ENCODE results near the gene HOMER2.
"Not testable (repeated sequence)": the region's sequence is repeated elsewhere in the genome, so short reads cannot be mapped to it uniquely, and the experiment has no call there.

HOMER2 gene

DNA sequence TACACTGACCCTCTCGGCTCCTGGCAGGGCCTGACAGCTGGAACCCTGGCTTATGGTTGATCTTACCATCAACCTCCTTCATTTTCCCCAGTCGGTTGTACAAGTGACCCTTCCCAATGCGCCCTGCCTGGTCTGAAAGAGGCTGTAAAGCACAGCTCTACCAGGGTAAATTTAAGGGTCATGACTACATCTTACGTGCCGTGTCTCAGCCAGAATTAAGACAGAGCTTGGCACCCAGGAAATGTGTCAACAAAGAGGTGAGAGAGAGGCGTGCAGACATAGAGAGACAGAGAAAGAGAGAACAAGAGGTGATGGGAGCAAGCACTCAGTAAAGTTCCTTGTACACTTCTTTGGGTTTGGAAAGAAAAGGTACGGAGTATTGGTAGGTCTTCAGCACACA is 28.8 kb downstream of the HOMER2 start:
- no peak for DNase-seq

DNA sequence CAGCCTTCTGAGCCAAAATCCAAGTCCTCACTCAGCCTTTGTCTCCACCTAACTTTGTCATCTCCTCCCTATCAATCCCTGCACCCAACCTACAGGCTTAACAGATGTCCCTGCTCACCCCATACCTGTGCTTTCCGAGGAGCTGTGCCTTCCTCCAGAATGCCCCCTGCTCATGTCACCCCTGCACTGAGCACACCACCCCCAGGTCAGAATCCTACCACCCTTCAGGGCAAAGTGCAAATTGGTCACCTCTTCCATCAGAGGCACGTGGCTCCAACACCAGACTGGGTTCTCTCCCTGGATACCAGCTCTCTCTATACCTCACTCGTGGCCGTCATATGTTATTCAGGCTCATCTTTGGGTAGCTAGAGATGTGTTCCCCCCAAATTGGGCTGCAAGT is 29.8 kb downstream of the HOMER2 start:
- no peak for DNase-seq

DNA sequence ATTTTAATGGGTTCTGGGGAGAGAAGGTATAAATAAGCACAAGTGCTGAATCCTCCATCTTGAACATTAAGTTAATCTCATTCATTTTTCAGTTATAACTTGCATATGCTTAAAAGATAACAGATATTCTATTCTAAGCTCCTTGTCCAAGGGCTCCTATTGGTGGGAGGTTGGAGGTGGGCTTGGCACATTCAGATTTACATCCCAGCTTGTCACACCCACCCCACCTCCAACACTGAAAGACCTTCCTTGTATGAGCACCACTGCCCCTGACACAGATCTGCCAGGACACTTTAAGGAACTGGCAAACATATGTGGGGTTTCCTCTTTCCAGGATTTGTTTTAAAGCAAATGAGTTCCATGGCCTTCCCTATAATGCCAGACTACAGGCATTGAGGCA is 30.6 kb downstream of the HOMER2 start:
- DNase-seq = no peak

GRCh38 chr15:82921242-82921641 is 31.3 kb downstream of the HOMER2 start:
- DNase-seq = no peak

DNA sequence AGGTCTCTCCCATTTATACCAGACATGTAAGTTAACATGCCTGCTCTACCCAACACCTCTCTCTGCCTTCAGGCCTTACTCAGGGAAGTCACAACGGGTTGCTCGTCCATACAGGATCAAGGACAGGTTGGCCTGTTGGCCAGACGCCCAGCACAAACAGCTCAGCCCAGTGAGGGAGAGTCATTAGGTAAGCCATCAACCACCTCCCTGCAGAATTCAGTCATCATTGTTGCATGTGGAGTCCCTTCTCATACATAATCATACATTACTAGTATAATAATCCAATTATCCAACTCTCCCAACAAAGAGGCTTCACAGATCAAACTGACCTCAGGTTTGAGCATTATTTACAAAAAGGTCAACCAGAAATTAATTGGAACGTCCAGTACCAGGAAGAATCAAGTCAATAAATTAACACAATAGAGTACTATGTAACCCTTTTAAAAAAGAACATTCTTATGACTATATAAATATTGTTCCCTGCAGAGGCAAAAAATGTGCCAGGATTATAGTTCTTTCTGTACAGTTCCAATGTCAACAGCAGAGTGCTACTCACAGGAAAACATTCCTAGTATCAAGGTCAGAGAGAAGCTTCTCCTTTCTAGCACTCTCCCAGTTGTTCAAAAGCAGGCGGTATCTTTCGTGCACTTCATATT is 33.2 kb downstream of the HOMER2 start:
- DNase-seq = no peak

- no peak for DNase-seq
Measured at GRCh38 chr15:82918607-82919230, 33.8 kb downstream of the HOMER2 start.

GRCh38 chr15:82918162-82918561 is 34.4 kb downstream of the HOMER2 start:
- DNase-seq = no peak

DNA sequence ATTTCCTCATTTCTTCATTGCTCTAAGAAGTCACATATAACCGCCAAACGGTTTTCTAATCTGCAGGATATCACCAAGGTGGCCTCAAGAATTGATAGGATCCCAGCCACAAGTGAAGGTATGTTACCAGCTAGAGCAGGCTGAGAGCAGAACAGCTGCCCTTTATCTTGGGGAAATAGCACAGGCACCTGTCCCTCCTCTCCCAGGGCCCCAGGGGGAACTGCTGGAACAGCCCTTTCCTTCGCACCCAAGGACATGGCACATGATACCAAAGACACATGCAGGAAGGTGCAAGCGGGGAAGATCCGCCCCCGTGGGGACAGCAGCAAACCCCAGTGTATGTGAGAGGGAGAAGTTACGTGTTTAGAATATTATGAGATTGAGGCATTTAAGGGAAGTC is 35.3 kb downstream of the HOMER2 start:
- no peak for DNase-seq

- DNase-seq = no peak
Measured at GRCh38 chr15:82916161-82916952, 36.2 kb downstream of the HOMER2 start.

- no peak for DNase-seq
Measured at GRCh38 chr15:82914396-82914795, 38.1 kb downstream of the HOMER2 start.

- no peak for DNase-seq
Measured at GRCh38 chr15:82911458-82911857, 41.1 kb downstream of the HOMER2 start.

- DNase-seq = no peak
Measured at GRCh38 chr15:82910721-82911120, 41.8 kb downstream of the HOMER2 start.

- DNase-seq = no peak
Measured at GRCh38 chr15:82909080-82909815, 43.3 kb downstream of the HOMER2 start.

DNA sequence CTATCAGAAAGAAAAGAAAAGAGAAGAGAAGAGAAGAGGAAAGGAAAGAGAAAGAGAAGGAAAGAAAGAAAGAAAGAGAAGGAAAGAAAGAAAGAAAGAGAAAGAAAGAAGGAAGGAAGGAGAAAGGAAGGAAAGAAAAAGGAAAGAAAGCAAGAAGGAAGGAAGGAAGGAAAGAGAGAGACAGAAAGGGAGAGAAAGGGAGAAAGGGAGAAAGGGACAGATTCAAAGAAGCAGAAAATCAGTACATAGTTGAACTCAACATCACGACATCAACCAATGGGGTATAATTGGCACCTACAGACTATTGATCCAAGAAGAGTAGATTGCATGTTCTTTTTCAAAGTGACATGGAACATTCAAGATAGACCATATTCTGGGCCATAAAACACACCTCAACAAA is 45.2 kb downstream of the HOMER2 start:
- no peak for DNase-seq

DNA sequence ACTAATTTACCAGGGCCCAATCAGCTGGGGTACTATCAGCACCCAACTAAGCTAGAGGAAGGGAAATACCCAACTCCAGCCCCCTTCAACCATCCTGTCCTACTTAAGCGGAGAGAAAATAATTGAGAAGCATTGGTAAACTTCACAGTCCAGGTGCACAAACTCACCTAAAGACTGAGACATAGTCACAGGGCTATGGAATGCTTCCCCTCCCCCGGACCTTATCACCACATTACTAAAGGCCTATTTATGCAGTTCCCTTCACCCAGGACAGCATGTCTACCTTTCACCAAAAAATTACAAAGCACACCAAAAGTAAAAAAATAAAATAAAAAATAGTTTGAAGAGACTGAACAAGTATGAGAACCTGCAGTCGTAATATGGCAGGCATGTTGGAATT is 47.9 kb downstream of the HOMER2 start:
- DNase-seq = no peak

GRCh38 chr15:82903511-82903910 is 49.0 kb downstream of the HOMER2 start:
- DNase-seq = no peak

DNA sequence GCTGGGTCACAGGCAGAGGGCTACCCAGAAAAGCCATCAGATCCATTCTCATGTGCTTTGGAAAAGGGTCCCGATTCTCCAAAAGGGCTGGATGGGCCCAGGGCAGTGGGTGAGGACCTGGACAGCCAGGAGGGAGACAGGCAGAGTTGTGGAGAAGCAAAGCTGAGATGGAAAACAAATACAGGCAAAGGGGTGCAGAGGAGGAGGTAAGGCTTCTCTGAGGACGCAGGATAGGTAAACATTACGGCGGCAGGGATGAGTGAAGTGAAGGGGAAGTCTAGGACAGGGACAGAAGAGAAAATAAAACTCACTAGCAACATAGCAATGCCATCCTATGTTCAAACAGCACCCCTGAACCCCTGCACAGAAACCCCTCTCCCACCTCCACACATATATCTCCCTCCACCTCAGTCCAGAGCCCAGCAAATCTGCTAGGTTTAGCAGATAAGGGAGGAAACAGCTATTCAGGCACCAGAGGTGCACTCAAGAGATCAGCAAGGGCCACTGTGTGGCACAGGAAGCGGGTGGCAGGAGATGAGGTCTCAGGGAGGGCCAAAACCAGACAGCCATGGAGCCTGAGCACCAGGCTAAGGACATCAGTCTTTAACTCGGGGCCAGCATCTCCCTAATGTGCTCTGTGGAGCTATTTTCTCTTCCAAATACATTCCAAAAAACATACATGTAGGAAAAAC is 51.3 kb downstream of the HOMER2 start:
- no peak for DNase-seq

- DNase-seq = no peak
Measured at GRCh38 chr15:82900511-82901060, 51.9 kb downstream of the HOMER2 start.

DNA sequence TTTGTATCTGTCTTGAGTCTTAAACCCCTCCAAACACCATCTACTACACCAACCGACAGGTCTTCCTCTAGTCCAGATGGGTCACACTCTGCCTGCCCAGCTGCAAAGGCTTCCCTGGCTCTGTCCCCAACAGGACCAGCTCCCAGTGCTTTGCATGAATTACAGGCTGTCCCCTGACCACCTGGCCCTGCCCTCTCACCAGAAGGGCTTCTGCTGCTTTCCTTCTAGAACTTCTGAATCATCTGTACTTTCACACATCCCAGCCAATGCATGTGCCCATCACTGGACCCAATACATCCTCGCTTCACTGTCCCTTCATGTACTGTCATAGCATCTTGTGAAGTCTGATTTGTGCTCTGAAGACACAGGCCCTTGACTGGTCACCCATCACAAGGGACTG is 53.6 kb downstream of the HOMER2 start:
- no peak for DNase-seq

DNA sequence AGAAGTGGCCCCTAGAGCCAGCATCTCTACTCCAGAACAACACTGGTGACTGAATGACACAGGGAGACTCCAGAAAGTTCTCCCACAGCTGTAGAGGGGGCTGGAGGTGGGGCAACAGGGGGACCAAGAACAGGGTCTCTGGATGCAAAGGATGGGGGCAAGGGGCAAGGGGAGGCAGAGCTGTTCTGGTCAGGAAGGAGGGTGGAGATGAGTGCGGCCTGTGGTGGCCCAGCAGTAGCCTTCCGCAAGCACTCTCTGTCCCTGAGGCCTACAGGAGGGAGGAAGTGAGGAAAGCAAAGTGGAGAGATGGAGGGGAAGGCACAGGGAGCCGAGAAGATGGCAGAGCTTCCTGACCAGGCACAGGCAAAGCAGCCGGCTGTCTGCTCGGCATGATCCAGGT is 56.5 kb downstream of the HOMER2 start:
- no peak for DNase-seq

DNA sequence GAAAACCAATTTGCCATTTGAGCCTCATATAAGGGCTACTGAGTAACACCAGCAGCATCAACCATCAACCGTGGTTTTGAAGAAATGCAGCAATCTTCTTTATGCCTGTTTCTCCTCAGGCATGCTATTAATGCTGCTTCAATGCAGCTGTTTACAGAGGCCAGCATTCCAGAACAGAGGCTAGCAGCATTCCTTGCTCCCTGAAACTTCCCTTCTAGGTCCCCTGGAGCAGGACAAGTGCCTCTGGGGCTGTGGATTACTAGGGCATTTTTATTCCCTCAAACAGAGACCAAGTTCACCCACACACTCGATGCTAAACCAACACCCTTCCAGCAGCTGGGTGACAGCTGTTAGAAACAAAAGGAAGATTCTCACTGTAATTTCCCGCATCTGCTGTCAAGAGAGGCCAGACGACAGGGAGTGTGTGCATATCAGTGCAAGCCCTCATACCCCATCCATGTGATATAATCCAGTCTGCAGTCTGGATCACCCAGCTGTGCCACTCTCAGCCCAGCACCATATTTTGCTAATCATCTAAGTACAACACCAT is 57.5 kb downstream of the HOMER2 start:
- DNase-seq = no peak

DNA sequence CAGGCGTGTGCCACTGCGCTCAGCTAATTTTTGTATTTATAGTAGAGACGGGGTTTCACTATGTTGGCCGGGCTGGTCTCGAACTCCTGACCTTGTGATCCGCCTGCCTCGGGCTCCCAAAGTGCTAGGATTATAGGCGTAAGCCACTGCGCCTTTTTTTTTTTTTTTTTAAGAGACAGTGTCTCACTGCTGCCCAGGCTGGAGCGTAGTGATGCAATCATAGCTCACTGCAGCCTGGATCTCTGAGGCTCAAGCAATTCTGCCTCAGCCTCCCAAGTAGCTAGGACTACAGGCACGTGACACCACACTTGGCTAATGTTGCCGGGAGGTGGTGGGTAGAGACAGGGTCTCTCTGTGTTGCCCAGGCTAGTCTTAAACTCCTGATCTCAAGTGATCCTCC is 59.0 kb downstream of the HOMER2 start:
- not testable (repeated sequence) for DNase-seq
